OCI-LY1 (cell line): ENCODE data around the gene ZNF705A.
"Not testable (repeated sequence)": the region's sequence is repeated elsewhere in the genome, so short reads cannot be mapped to it uniquely, and the experiment has no call there.

Experiments
- CTCF ChIP-seq: fragments of 200-600 bp; sonication (generic), shearing (Covaris generic); IDR thresholded peaks from 2 replicates; pipeline ENCODE4 v1.5.1; 2017; ENCODE audit warnings: mild to moderate bottlenecking, antibody characterized with exemption, low read length, moderate library complexity, mixed read lengths
- EZH2 ChIP-seq: fragments of 200-600 bp; sonication (generic), shearing (Covaris generic); IDR thresholded peaks from 2 replicates; pipeline ENCODE4 v1.8.0; 2017; ENCODE audit warnings: borderline replicate concordance, mixed run types, mild to moderate bottlenecking, antibody characterized with exemption, low read length, moderate library complexity, mixed read lengths

- not testable (repeated sequence) for TF ChIP-seq CTCF, EZH2
These were observed 27.4 kb downstream of the ZNF705A start for GRCh38 chr12:8184206-8184605.
